GM12878 (cell line): Measurements from ENCODE around the gene GREM1. TPM values are rescaled to one million over a fixed set of nuclear protein-coding genes. Genes with fewer than 3 reads are reported as not detected.

Source experiments
- ATAC-seq: fragments of 200-7000 bp; cut with Tn5 transposase; 3 replicates; pipeline ENCODE4 v1.9.1; 2020; ENCODE audit warnings: mild to moderate bottlenecking, moderate library complexity
- BruUV-seq: library from RNA; stranded (reverse); fragments of 400-500 nt; replicated peaks from 2 replicates; lab custom pipeline; 2021; lab: Mats Ljungman, UMichigan
- CTCF ChIA-PET: fragments of 300-600 bp; sonication (Branson Sonifier 250); formaldehyde crosslinking; extraction: SDS; loops from one replicate; lab custom pipeline; 2021; ENCODE audit warnings: inconsistent platforms; lab: Yijun Ruan, JAX
- POLR2A ChIA-PET: fragments of 350-600 bp; formaldehyde crosslinking; extraction: SDS; loops from one replicate; lab custom pipeline; 2021; ENCODE audit warnings: inconsistent platforms; lab: Charles Lee
- RAD21 ChIA-PET: fragments of 300-600 bp; sonication (Branson Sonifier 250); formaldehyde crosslinking; loops from one replicate; lab custom pipeline; 2023; ENCODE audit warnings: antibody characterized with exemption; ENCODE audit not compliant: unreplicated experiment; lab: Charles Lee
- SMC1A ChIA-PET: fragments of 300-600 bp; sonication (Branson Sonifier 250); formaldehyde crosslinking; loops from one replicate; lab custom pipeline; 2023; ENCODE audit not compliant: unreplicated experiment, uncharacterized antibody; lab: Charles Lee
- DNase-seq: peaks from one replicate; pipeline ENCODE4 v3.0.0-alpha.2; 2011; ENCODE audit warnings: low read depth, low spot score
- FAIRE-seq: peaks from 3 replicates; lab custom pipeline; 2011; peaks lifted over from hg19 to GRCh38; lab: Jason Lieb, UNC
- H2AFZ ChIP-seq: 2 replicates; pipeline ENCODE4 v1.6.0; 2011; ENCODE audit warnings: low read depth, low read length, control low read depth; ENCODE audit not compliant: control insufficient read depth
- H3K27ac ChIP-seq: 2 replicates; pipeline ENCODE4 v1.5.1; 2011; ENCODE audit warnings: control low read depth; ENCODE audit not compliant: control insufficient read depth, insufficient read depth
- H3K27me3 ChIP-seq, 2 experiments: replicated peaks in 1 of 2; 2 replicates each; pipeline versions ENCODE4 v1.6.0 to v1.6.1; 2011; ENCODE audit warnings: low read length in 1 of 2; ENCODE audit not compliant: control insufficient read depth in 2 of 2, insufficient read depth in 2 of 2
- H3K36me3 ChIP-seq, 2 experiments: 2 replicates each; pipeline ENCODE4 v1.5.1; 2011; ENCODE audit warnings: low read length in 1 of 2; ENCODE audit not compliant: control insufficient read depth in 2 of 2, insufficient read depth in 2 of 2
- H3K4me1 ChIP-seq: 2 replicates; pipeline ENCODE4 v1.6.1; 2011; ENCODE audit warnings: mild to moderate bottlenecking, low read length, moderate library complexity, mixed read lengths; ENCODE audit not compliant: control insufficient read depth, insufficient read depth
- H3K4me2 ChIP-seq: 2 replicates; pipeline ENCODE4 v1.6.0; 2011; ENCODE audit warnings: control low read depth; ENCODE audit not compliant: control insufficient read depth, insufficient read depth
- H3K4me3 ChIP-seq: fragments of 200-600 bp; sonication (generic); 2 replicates; pipeline ENCODE4 v1.5.1; 2016
- H3K79me2 ChIP-seq: 2 replicates; pipeline ENCODE4 v1.6.0; 2011; ENCODE audit warnings: low read length; ENCODE audit not compliant: control insufficient read depth, insufficient read depth
- H3K9ac ChIP-seq: 2 replicates; pipeline ENCODE4 v1.8.0; 2011; ENCODE audit warnings: low read length, control low read depth, mixed read lengths; ENCODE audit not compliant: control insufficient read depth, insufficient read depth
- H3K9me3 ChIP-seq: replicated peaks from 3 replicates; pipeline ENCODE4 v1.5.1; 2011; ENCODE audit warnings: mild to moderate bottlenecking, low read length; ENCODE audit not compliant: control insufficient read depth, insufficient read depth
- H4K20me1 ChIP-seq: 2 replicates; pipeline ENCODE4 v1.6.0; 2011; ENCODE audit not compliant: control insufficient read depth, insufficient read depth
- CEBPZ ChIP-seq: fragments of 150-350 bp; IDR thresholded peaks from 2 replicates; pipeline ENCODE4 v1.6.1; 2016; ENCODE audit warnings: low read depth, low read length
- E4F1 ChIP-seq: fragments of 450-650 bp; IDR thresholded peaks from 2 replicates; pipeline ENCODE4 v1.6.1; 2018; ENCODE audit warnings: borderline replicate concordance, mild to moderate bottlenecking; ENCODE audit not compliant: partially characterized antibody
- IKZF2 ChIP-seq, 2 experiments: fragments of 450-650 bp; IDR thresholded peaks; 2 replicates each; pipeline ENCODE4 v1.6.1; 2017; ENCODE audit warnings: mild to moderate bottlenecking in 2 of 2, moderate library complexity in 2 of 2
- JUNB ChIP-seq: IDR thresholded peaks from 2 replicates; pipeline ENCODE4 v1.6.1; 2016; ENCODE audit warnings: antibody characterized with exemption, mild to moderate bottlenecking
- NBN ChIP-seq: fragments of 450-650 bp; IDR thresholded peaks from 2 replicates; pipeline ENCODE4 v1.6.1; 2016
- PBX3 ChIP-seq: IDR thresholded peaks from 2 replicates; pipeline ENCODE4 v1.6.1; 2011; ENCODE audit warnings: mild to moderate bottlenecking, low read depth, low read length, moderate library complexity; ENCODE audit not compliant: insufficient replicate concordance
- TCF3 ChIP-seq: IDR thresholded peaks from 2 replicates; pipeline ENCODE4 v1.6.1; 2012; ENCODE audit warnings: low read depth, mild to moderate bottlenecking, low read length, borderline replicate concordance; ENCODE audit not compliant: insufficient read depth
- YY1 ChIP-seq: IDR thresholded peaks from 2 replicates; pipeline ENCODE4 v1.6.1; 2011; ENCODE audit warnings: low read depth, mild to moderate bottlenecking, low read length
- ZNF274 ChIP-seq: IDR thresholded peaks from one replicate; pipeline ENCODE4 v1.8.0; 2011; ENCODE audit not compliant: insufficient read length, insufficient read depth
- WGBS: methylation state at CpG from one replicate; pipeline ENCODE4 v1.1.6; 2016; ENCODE audit warnings: low lambda C conversion rate; ENCODE audit not compliant: insufficient replicate concordance, insufficient coverage; ENCODE audit errors: missing lambda C conversion rate; 5-methylcytosine and 5-hydroxymethylcytosine counted together
- in situ Hi-C: fragments of 300-500 bp; cut with MboI; formaldehyde crosslinking; loops from 9 replicates; pipeline ENCODE4 v1.14.3; 2018; ENCODE audit warnings: mixed read lengths
- intact Hi-C: fragments of 100-400 bp; cut with micrococcal nuclease; formaldehyde crosslinking; loops from one replicate; pipeline ENCODE4 v1.14.2; 2022; ENCODE audit not compliant: unreplicated experiment
- polyA plus RNA-seq, 11 experiments: library from polyadenylated mRNA; depleted of rRNA in 4 of 11; unstranded in 6 of 11; stranded (reverse) in 5 of 11; fragments of >200 nt; fragmentation: Nextera tagmentation in 4 of 11; fragmentation: Illumina TruSeq in 1 of 11; extraction: Ambion mirVana in 4 of 11; extraction: Trizol in 1 of 11; gene quantifications; 1 replicate in 1 of 11; 2 replicates in 10 of 11; pipeline versions ENCODE4 v1.2.1 to v1.2.3, GENCODE V29; 2011 to 2016; ENCODE audit warnings: inconsistent platforms in 2 of 11, missing spikeins in 2 of 11, low read depth in 1 of 11
- total RNA-seq, 4 experiments: library from RNA; depleted of rRNA in 3 of 4; stranded (reverse); fragments of >200 nt in 3 of 4; fragmentation: Illumina TruSeq in 1 of 4; extraction: Trizol in 1 of 4; gene quantifications; 2 replicates each; pipeline versions ENCODE4 v1.2.1 to v1.2.3, GENCODE V29; 2013 to 2021

GREM1 gene
- total and polyA plus RNA-seq, 10 of the 15 experiments (the other 5 are each of a cell fraction or from before 2014, with no cell fraction given): 0.08 to 0.36 (median 0.08) TPM; not detected in 7

- TF ChIP-seq CEBPZ: no peak
- no peak for TF ChIP-seq ZNF274
- TF ChIP-seq NBN: no peak
- TF ChIP-seq, all 136 proteins: peak for 0
These were observed 56.2 kb downstream of the GREM1 start (continued) for GRCh38 chr15:32774022-32774421.

- CTCF ChIA-PET: interaction anchor here (0.6 kb wide), 1 partner anchor 109 kb away, joined by 3 read pairs; no protein-coding TSS in a partner anchor
- FAIRE-seq (no peak), ATAC-seq (no peak), DNase-seq (no peak)
- RAD21 ChIA-PET: no interaction called here
- intact Hi-C loops (no loop called here), in situ Hi-C loops (no loop called here)
- Histone ChIP-seq H3K27ac (no peak overlapping the region), H4K20me1 (no peaks in the 10 kb centered on the region), H3K4me1 (no peaks in the 10 kb centered on the region), H3K27me3 (no peaks in the 10 kb centered on the region; a peak in 1 of 4 replicates), H3K4me2 (no peak overlapping the region), H3K9ac (no peak overlapping the region), H3K9me3 (no peaks in the 10 kb centered on the region), H3K4me3 (no peak overlapping the region), H3K79me2 (no peaks in the 10 kb centered on the region), H2AFZ (no peak overlapping the region), H3K36me3 (no peaks in the 10 kb centered on the region)
- POLR2A ChIA-PET: no interaction called here
- no peak for TF ChIP-seq E4F1
- TF ChIP-seq JUNB: no peak
- no peak for TF ChIP-seq PBX3
- TF ChIP-seq IKZF2 (IDR thresholded peaks at IDR 0.05): no peak
- no peak for TF ChIP-seq TCF3
- TF ChIP-seq YY1: no peak
- no peak for TF ChIP-seq NBN
- SMC1A ChIA-PET: interaction anchor here (1.5 kb wide), 1 partner anchor 68 kb away, joined by 5 read pairs; no protein-coding TSS in a partner anchor
- BruUV-seq: no TSS peak
- 24% methylated on average over 3 of the region's 3 CpGs for WGBS
These were observed 57.3 kb downstream of the GREM1 start for GRCh38 chr15:32775103-32775502.
